GM12878 (cell line): ENCODE data around the gene EIF5A.

Experiments used
- BHLHE40 ChIP-seq, 2 experiments: fragments of 450-650 bp in 1 of 2; IDR thresholded peaks; 2 replicates each; pipeline ENCODE4 v1.6.1; 2011 to 2017; ENCODE audit warnings: low read depth in 2 of 2, borderline replicate concordance in 1 of 2, improper control_type of control experiment in 1 of 2, low read length in 1 of 2, mild to moderate bottlenecking in 1 of 2
- EP300 ChIP-seq, 2 experiments: fragments of 150-350 bp in 1 of 2; IDR thresholded peaks; 2 replicates each; pipeline ENCODE4 v1.6.1; 2011 to 2012; ENCODE audit warnings: low read depth in 2 of 2, low read length in 2 of 2, borderline replicate concordance in 1 of 2, improper control_type of control experiment in 1 of 2, inconsistent platforms in 1 of 2; ENCODE audit not compliant: control insufficient read depth in 1 of 2
- FOS ChIP-seq: IDR thresholded peaks from 3 replicates; pipeline ENCODE4 v1.6.1; 2011; ENCODE audit warnings: borderline replicate concordance; ENCODE audit not compliant: insufficient read length; ENCODE audit errors: extremely low read depth
- KLF5 ChIP-seq: fragments of 450-650 bp; IDR thresholded peaks from 2 replicates; pipeline ENCODE4 v1.6.1; 2014; ENCODE audit warnings: mild to moderate bottlenecking; ENCODE audit not compliant: partially characterized antibody
- MYC ChIP-seq: IDR thresholded peaks from 2 replicates; pipeline ENCODE4 v1.6.1; 2011; ENCODE audit warnings: mild to moderate bottlenecking, low read length, moderate library complexity, inconsistent platforms; ENCODE audit not compliant: insufficient read depth, insufficient replicate concordance, insufficient read length, severe bottlenecking
- POLR2AphosphoS2 ChIP-seq: IDR thresholded peaks from 2 replicates; pipeline ENCODE4 v1.6.1; 2011; ENCODE audit warnings: low read depth, mild to moderate bottlenecking, low read length, improper control_type of control experiment, moderate library complexity
- TF ChIP-seq, protein P1 (sequence below): fragments of 450-650 bp; IDR thresholded peaks from 2 replicates; pipeline ENCODE4 v1.6.1; 2017; ENCODE audit warnings: mild to moderate bottlenecking
- TF ChIP-seq, protein P2 (sequence below), 3 experiments: IDR thresholded peaks in 2 of 3; conservative IDR thresholded peaks in 1 of 3; 2 replicates each; pipeline ENCODE4 v1.5.1; 2011; ENCODE audit warnings: low read depth in 3 of 3, low read length in 3 of 3, mild to moderate bottlenecking in 3 of 3, control low read depth in 2 of 3, moderate library complexity in 2 of 3, inconsistent platforms in 1 of 3, mixed read lengths in 1 of 3; ENCODE audit not compliant: control insufficient read depth in 2 of 3, insufficient read depth in 1 of 3; ENCODE audit errors: extremely low read depth in 1 of 3
- TF ChIP-seq, protein P3 (sequence below): IDR thresholded peaks from 2 replicates; pipeline ENCODE4 v1.6.1; 2012; ENCODE audit warnings: low read depth, low read length, improper control_type of control experiment

DNA sequence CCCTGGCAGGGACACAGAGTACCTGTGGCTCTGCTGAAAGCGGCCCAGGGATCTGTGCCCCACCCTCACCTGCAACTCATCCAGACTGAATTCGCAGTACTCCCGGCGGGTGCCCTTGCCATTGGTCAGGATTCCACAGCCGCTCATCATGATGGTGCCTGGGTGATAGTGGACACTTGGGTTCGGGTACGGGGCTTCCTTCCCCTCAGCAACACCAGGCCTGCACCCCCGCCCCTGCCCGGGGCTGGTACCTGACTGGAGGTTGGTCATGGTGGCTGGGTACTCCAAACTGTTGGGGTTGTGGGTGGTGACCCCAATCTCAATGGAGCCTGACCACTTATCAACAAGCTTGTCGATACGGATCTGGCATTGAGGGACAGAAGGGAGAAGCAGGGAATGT, 18.8 kb downstream of the EIF5A start:
- TF ChIP-seq FOS (no peak), EP300 (IDR thresholded peaks at IDR 0.05; ENCODE audit: borderline replicate concordance in 1 of 2, control insufficient read depth in 1 of 2, low read depth in 2 of 2, low read length in 2 of 2) (no peak), BHLHE40 (IDR thresholded peaks at IDR 0.05; ENCODE audit: borderline replicate concordance in 1 of 2, low read depth in 2 of 2, low read length in 1 of 2) (no peak), POLR2AphosphoS2 (no peak), KLF5 (no peak), MYC (no peak)
- TF ChIP-seq, protein P1, sequence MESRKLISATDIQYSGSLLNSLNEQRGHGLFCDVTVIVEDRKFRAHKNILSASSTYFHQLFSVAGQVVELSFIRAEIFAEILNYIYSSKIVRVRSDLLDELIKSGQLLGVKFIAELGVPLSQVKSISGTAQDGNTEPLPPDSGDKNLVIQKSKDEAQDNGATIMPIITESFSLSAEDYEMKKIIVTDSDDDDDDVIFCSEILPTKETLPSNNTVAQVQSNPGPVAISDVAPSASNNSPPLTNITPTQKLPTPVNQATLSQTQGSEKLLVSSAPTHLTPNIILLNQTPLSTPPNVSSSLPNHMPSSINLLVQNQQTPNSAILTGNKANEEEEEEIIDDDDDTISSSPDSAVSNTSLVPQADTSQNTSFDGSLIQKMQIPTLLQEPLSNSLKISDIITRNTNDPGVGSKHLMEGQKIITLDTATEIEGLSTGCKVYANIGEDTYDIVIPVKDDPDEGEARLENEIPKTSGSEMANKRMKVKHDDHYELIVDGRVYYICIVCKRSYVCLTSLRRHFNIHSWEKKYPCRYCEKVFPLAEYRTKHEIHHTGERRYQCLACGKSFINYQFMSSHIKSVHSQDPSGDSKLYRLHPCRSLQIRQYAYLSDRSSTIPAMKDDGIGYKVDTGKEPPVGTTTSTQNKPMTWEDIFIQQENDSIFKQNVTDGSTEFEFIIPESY, result no peak
- TF ChIP-seq, protein P2, sequence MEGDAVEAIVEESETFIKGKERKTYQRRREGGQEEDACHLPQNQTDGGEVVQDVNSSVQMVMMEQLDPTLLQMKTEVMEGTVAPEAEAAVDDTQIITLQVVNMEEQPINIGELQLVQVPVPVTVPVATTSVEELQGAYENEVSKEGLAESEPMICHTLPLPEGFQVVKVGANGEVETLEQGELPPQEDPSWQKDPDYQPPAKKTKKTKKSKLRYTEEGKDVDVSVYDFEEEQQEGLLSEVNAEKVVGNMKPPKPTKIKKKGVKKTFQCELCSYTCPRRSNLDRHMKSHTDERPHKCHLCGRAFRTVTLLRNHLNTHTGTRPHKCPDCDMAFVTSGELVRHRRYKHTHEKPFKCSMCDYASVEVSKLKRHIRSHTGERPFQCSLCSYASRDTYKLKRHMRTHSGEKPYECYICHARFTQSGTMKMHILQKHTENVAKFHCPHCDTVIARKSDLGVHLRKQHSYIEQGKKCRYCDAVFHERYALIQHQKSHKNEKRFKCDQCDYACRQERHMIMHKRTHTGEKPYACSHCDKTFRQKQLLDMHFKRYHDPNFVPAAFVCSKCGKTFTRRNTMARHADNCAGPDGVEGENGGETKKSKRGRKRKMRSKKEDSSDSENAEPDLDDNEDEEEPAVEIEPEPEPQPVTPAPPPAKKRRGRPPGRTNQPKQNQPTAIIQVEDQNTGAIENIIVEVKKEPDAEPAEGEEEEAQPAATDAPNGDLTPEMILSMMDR (IDR thresholded peaks at IDR 0.05 in 2 of 3, conservative IDR thresholded peaks at IDR 0.05 in 1 of 3; ENCODE audit: control insufficient read depth in 2 of 3, extremely low read depth in 1 of 3, insufficient read depth in 1 of 3, low read depth in 3 of 3, low read length in 3 of 3), result no peak
- TF ChIP-seq, protein P3, sequence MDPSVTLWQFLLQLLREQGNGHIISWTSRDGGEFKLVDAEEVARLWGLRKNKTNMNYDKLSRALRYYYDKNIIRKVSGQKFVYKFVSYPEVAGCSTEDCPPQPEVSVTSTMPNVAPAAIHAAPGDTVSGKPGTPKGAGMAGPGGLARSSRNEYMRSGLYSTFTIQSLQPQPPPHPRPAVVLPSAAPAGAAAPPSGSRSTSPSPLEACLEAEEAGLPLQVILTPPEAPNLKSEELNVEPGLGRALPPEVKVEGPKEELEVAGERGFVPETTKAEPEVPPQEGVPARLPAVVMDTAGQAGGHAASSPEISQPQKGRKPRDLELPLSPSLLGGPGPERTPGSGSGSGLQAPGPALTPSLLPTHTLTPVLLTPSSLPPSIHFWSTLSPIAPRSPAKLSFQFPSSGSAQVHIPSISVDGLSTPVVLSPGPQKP, result no peak
